GM23248 (cell line): ENCODE data around the gene CD151. TPM values are rescaled to one million over a fixed set of nuclear protein-coding genes. Genes with fewer than 3 reads are reported as not detected.

ENCODE experiments used
- DNase-seq: peaks from one replicate; pipeline ENCODE4 v3.0.0-alpha.2; 2015
- H2AFZ ChIP-seq: fragments of 200-600 bp; sonication (generic); 2 replicates; pipeline ENCODE4 v1.6.1; 2016; ENCODE audit warnings: antibody characterized with exemption
- H3F3A ChIP-seq: fragments of 200-600 bp; sonication (generic); 2 replicates; pipeline ENCODE4 v1.6.1; 2016; ENCODE audit warnings: mild to moderate bottlenecking, antibody characterized with exemption, mixed run types; ENCODE audit not compliant: insufficient read depth
- H3K27ac ChIP-seq: fragments of 200-600 bp; sonication (generic); 2 replicates; pipeline ENCODE4 v1.5.1; 2016; ENCODE audit warnings: mild to moderate bottlenecking
- H3K27me3 ChIP-seq: fragments of 200-600 bp; sonication (generic); replicated peaks from 2 replicates; pipeline ENCODE4 v1.6.1; 2016; ENCODE audit warnings: mild to moderate bottlenecking; ENCODE audit not compliant: insufficient read depth
- H3K36me3 ChIP-seq: fragments of 200-600 bp; sonication (generic); 2 replicates; pipeline ENCODE4 v1.6.1; 2016; ENCODE audit warnings: low read depth, mild to moderate bottlenecking
- H3K4me1 ChIP-seq: fragments of 200-600 bp; sonication (generic); 2 replicates; pipeline ENCODE4 v1.6.1; 2016; ENCODE audit warnings: mild to moderate bottlenecking; ENCODE audit not compliant: insufficient read depth
- H3K4me2 ChIP-seq: fragments of 200-600 bp; sonication (generic); one replicate; pipeline ENCODE4 v1.6.1; 2016; ENCODE audit warnings: mild to moderate bottlenecking; ENCODE audit not compliant: unreplicated experiment
- H3K4me3 ChIP-seq: fragments of 200-600 bp; sonication (generic); 2 replicates; pipeline ENCODE4 v1.5.1; 2016; ENCODE audit warnings: mild to moderate bottlenecking
- H3K79me2 ChIP-seq: fragments of 200-600 bp; sonication (generic); 2 replicates; pipeline ENCODE4 v1.6.1; 2016; ENCODE audit warnings: mild to moderate bottlenecking; ENCODE audit not compliant: insufficient read depth
- H3K9ac ChIP-seq: fragments of 200-600 bp; sonication (generic); 2 replicates; pipeline ENCODE4 v1.6.1; 2016; ENCODE audit warnings: mild to moderate bottlenecking
- H3K9me2 ChIP-seq: fragments of 200-600 bp; sonication (generic); 2 replicates; pipeline ENCODE4 v1.6.1; 2016; ENCODE audit warnings: mixed run types, mild to moderate bottlenecking, moderate library complexity; ENCODE audit not compliant: insufficient read depth
- H3K9me3 ChIP-seq: fragments of 200-600 bp; sonication (generic); one replicate; pipeline ENCODE4 v1.6.1; 2017; ENCODE audit warnings: low read depth
- H4K20me1 ChIP-seq: fragments of 200-600 bp; sonication (generic); 2 replicates; pipeline ENCODE4 v1.6.0; 2016; ENCODE audit not compliant: insufficient read depth
- EZH2 ChIP-seq: fragments of 200-600 bp; sonication (generic); IDR thresholded peaks from 2 replicates; pipeline ENCODE4 v1.6.1; 2018; ENCODE audit warnings: antibody characterized with exemption, mild to moderate bottlenecking; ENCODE audit not compliant: insufficient read depth, poor library complexity, severe bottlenecking
- EZH2phosphoT487 ChIP-seq: fragments of 200-600 bp; sonication (generic); IDR thresholded peaks from 2 replicates; pipeline ENCODE4 v1.6.1; 2018; ENCODE audit warnings: antibody characterized with exemption, moderate library complexity, mild to moderate bottlenecking, low read depth; ENCODE audit not compliant: insufficient read depth
- WGBS, 2 experiments: methylation state at CpG; one replicate each; pipeline ENCODE4 v1.1.6; 2015 to 2017; ENCODE audit warnings: low lambda C conversion rate in 2 of 2, low coverage in 1 of 2; ENCODE audit errors: missing lambda C conversion rate in 2 of 2; 5-methylcytosine and 5-hydroxymethylcytosine counted together
- in situ Hi-C: fragments of 300-500 bp; cut with MboI; formaldehyde crosslinking; loops from 2 replicates; pipeline ENCODE4 v1.15.0; 2020
- polyA plus RNA-seq: library from polyadenylated mRNA; unstranded; fragments of >200 nt; fragmentation: Nextera tagmentation; extraction: Ambion mirVana; gene quantifications from 2 replicates; pipeline ENCODE4 v1.2.1, GENCODE V29; 2016
- total RNA-seq: library from RNA; depleted of rRNA; stranded (reverse); fragments of >200 nt; shearing (Covaris generic); gene quantifications from 2 replicates; pipeline ENCODE4 v1.2.3, GENCODE V29; 2014

Gene CD151
- total and polyA plus RNA-seq, 2 experiments from 2014 or later: 796 to 1,651 TPM

- TF ChIP-seq EZH2phosphoT487: no peak
- no peak for TF ChIP-seq EZH2
- H3K9ac ChIP-seq: peak overlapping the region; percentile 97
- H3K4me3 ChIP-seq: peak overlapping the region; percentile 92
- no peaks in the 10 kb centered on the region for H4K20me1 ChIP-seq
- in situ Hi-C loops: no loop called here
- H3K4me2 ChIP-seq: peak overlapping the region; percentile 81
- peaks cover 15% of the 10 kb centered on the region; the same call in 1 of the 2 replicates for H3K4me1 ChIP-seq
- 3 to 5% methylated on average over 23 to 24 of the region's 31 CpGs for WGBS, 2 experiments
- no peak overlapping the region for H2AFZ ChIP-seq
- peak; percentile 92 for DNase-seq
- peaks cover 9% of the 10 kb centered on the region for H3K36me3 ChIP-seq
- no peaks in the 10 kb centered on the region for H3K9me2 ChIP-seq
- H3F3A ChIP-seq: peaks cover 13% of the 10 kb centered on the region
- H3K79me2 ChIP-seq: peaks cover 52% of the 10 kb centered on the region
- H3K27ac ChIP-seq: peak overlapping the region; percentile 98
- H3K27me3 ChIP-seq: no peaks in the 10 kb centered on the region
- H3K9me3 ChIP-seq: no peaks in the 10 kb centered on the region
Measured at GRCh38 chr11:834371-835316, 1.9 kb downstream of the CD151 start.

GRCh38 chr11:836274-836673, 3.5 kb downstream of the CD151 start:
- H3K79me2 ChIP-seq: peaks cover 69% of the 10 kb centered on the region
- peaks cover 21% of the 10 kb centered on the region for H3F3A ChIP-seq
- H2AFZ ChIP-seq: no peak overlapping the region
- H3K27me3 ChIP-seq: no peaks in the 10 kb centered on the region
- H4K20me1 ChIP-seq: no peaks in the 10 kb centered on the region
- H3K4me2 ChIP-seq: no peak overlapping the region
- in situ Hi-C loops: no loop called here
- no peak for DNase-seq
- peaks cover 17% of the 10 kb centered on the region; the same call in 1 of the 2 replicates for H3K4me1 ChIP-seq
- no peaks in the 10 kb centered on the region for H3K9me2 ChIP-seq
- TF ChIP-seq EZH2: no peak
- no peak for TF ChIP-seq EZH2phosphoT487
- no peaks in the 10 kb centered on the region for H3K9me3 ChIP-seq
- whole genome bisulfite sequencing, 2 experiments: 90 to 93% methylated on average over 12 to 13 of the region's 14 CpGs
- no peak overlapping the region for H3K27ac ChIP-seq
- no peak overlapping the region for H3K9ac ChIP-seq
- no peak overlapping the region for H3K4me3 ChIP-seq
- H3K36me3 ChIP-seq: peaks cover 17% of the 10 kb centered on the region

DNA sequence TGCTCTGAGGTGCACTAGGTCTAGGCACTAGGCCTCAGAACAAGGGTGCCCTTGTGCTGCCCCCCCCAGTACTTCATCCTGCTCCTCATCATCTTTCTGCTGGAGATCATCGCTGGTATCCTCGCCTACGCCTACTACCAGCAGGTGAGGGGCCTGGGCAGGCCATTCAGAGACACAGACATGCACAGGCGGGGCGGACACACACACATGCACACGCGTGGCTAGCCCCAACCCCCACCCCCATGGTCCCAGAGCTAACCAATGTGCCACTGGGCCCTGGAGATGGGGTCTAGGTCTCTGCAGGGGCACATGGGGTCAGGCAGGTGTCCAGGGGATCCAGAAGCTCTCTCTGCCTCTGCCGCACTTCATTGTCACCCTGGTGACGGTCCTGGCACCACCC, 3.9 kb downstream of the CD151 start:
- TF ChIP-seq EZH2phosphoT487 (no peak), EZH2 (no peak)
- Histone ChIP-seq H3K36me3 (peaks cover 17% of the 10 kb centered on the region), H2AFZ (no peak overlapping the region)

GRCh38 chr11:837189-837989, 4.6 kb downstream of the CD151 start:
- Histone ChIP-seq H3K4me2 (no peak overlapping the region), H3K9me2 (no peaks in the 10 kb centered on the region), H3K79me2 (peaks cover 80% of the 10 kb centered on the region), H3K9me3 (no peaks in the 10 kb centered on the region), H3F3A (peaks cover 21% of the 10 kb centered on the region), H3K4me1 (peaks cover 9% of the 10 kb centered on the region; the same call in 1 of the 2 replicates), H3K9ac (0 out of 2 replicates have a peak overlapping the region, but pooled peaks have one; percentile 5), H2AFZ (no peak overlapping the region), H3K4me3 (no peak overlapping the region), H4K20me1 (no peaks in the 10 kb centered on the region), H3K27ac (no peak overlapping the region), H3K27me3 (no peaks in the 10 kb centered on the region), H3K36me3 (peaks cover 17% of the 10 kb centered on the region)
- 79 to 82% methylated on average over 21 to 22 of the region's 22 CpGs for WGBS, 2 experiments
- no peak for DNase-seq
- in situ Hi-C loops: no loop called here
- no peak for TF ChIP-seq EZH2
- TF ChIP-seq EZH2phosphoT487: no peak

More for the DNA sequence above, 3.9 kb downstream of the CD151 start:
- Histone ChIP-seq H3K4me3 (no peak overlapping the region), H3K27ac (no peak overlapping the region), H4K20me1 (no peaks in the 10 kb centered on the region), H3K4me1 (peaks cover 16% of the 10 kb centered on the region; the same call in 1 of the 2 replicates), H3K9me2 (no peaks in the 10 kb centered on the region), H3F3A (peaks cover 21% of the 10 kb centered on the region), H3K9me3 (no peaks in the 10 kb centered on the region), H3K4me2 (no peak overlapping the region), H3K27me3 (no peaks in the 10 kb centered on the region), H3K79me2 (peaks cover 73% of the 10 kb centered on the region), H3K9ac (0 out of 2 replicates have a peak overlapping the region, but pooled peaks have one; percentile 5)
- in situ Hi-C loops: no loop called here
- no peak for DNase-seq
- 90 to 91% methylated on average over 9 of the region's 9 CpGs for WGBS, 2 experiments
